SHP77 (cell line): Measurements from ENCODE around the gene CRIP2.

Source experiments
- DNase-seq, 2 experiments: peaks; one replicate each; lab custom pipeline; 2025; lab: John Stamatoyannopoulos, UW

The CRIP2 gene

GRCh38 chr14:105474483-105475268, at the start of gene CRIP2:
Gene CRIP2 (plus strand): TSS chr14:105474821. CDS start chr14:105474863, 42 bp downstream.
- DNase-seq, result peak; percentile 48 to 51

- no peak for DNase-seq
Observed at GRCh38 chr14:105424861-105425260, 49.8 kb upstream of the CRIP2 start.

- DNase-seq, result no peak
Observed at GRCh38 chr14:105425823-105426247, 48.8 kb upstream of the CRIP2 start.

GRCh38 chr14:105426416-105427130, 48.0 kb upstream of the CRIP2 start:
- DNase-seq, result no peak

GRCh38 chr14:105427412-105427811, 47.2 kb upstream of the CRIP2 start:
- no peak for DNase-seq

- no peak for DNase-seq
Observed at GRCh38 chr14:105427936-105428485, 46.6 kb upstream of the CRIP2 start.

- no peak for DNase-seq
Observed at GRCh38 chr14:105430042-105430441, 44.6 kb upstream of the CRIP2 start.

- DNase-seq, result no peak
Observed at GRCh38 chr14:105430565-105430964, 44.1 kb upstream of the CRIP2 start.

- DNase-seq, result no peak
Observed at GRCh38 chr14:105431256-105431655, 43.4 kb upstream of the CRIP2 start.

GRCh38 chr14:105432657-105433056, 42.0 kb upstream of the CRIP2 start:
- no peak for DNase-seq

GRCh38 chr14:105433161-105433605, 41.4 kb upstream of the CRIP2 start:
- no peak for DNase-seq

GRCh38 chr14:105436402-105436801, 38.2 kb upstream of the CRIP2 start:
- DNase-seq, result no peak

GRCh38 chr14:105436891-105437722, 37.5 kb upstream of the CRIP2 start:
- DNase-seq, result no peak

- DNase-seq, result no peak
Observed at GRCh38 chr14:105437723-105438500, 36.7 kb upstream of the CRIP2 start.

- no peak for DNase-seq
Observed at GRCh38 chr14:105439179-105439578, 35.4 kb upstream of the CRIP2 start.

- peak; percentile 52 to 67 for DNase-seq
Observed at GRCh38 chr14:105439710-105440553, 34.7 kb upstream of the CRIP2 start.

- DNase-seq, result no peak
Observed at GRCh38 chr14:105440554-105440900, 34.1 kb upstream of the CRIP2 start.

- no peak for DNase-seq
Observed at GRCh38 chr14:105440992-105441391, 33.6 kb upstream of the CRIP2 start.

GRCh38 chr14:105442125-105442524, 32.5 kb upstream of the CRIP2 start:
- no peak for DNase-seq

GRCh38 chr14:105442834-105443233, 31.8 kb upstream of the CRIP2 start:
- DNase-seq, result no peak
